Adrenal gland (tissue), 12 donors: ENCODE data around the gene PTGES3L. TPM values are rescaled to one million over a fixed set of nuclear protein-coding genes. Genes with fewer than 3 reads are reported as not detected.
A peak's percentile ranks its signal among the peaks of the same experiment; 100 is the strongest.

Source experiments
- DNase-seq, 7 donors: peaks; one replicate each; pipeline ENCODE4 v3.0.0-alpha.2; 2019 to 2020
- H3K27ac ChIP-seq, 5 donors: fragments of 200-600 bp; sonication (generic) in 4 of 5; 1 replicate in 3 of 5; 2 replicates in 2 of 5; pipeline versions ENCODE4 v1.5.1 to v1.8.0; 2016 to 2020; ENCODE audit warnings: mild to moderate bottlenecking in 1 of 5
- H3K27me3 ChIP-seq: fragments of 200-600 bp; 2 replicates; pipeline ENCODE4 v1.8.0; 2021
- H3K36me3 ChIP-seq, 2 donors: fragments of 200-600 bp; replicated peaks in 1 of 2; 1 replicate in 1 of 2; 2 replicates in 1 of 2; pipeline versions ENCODE4 v1.5.1 to v1.8.0; 2018 to 2022
- H3K4me1 ChIP-seq, 2 donors: fragments of 200-600 bp; replicated peaks in 1 of 2; 1 replicate in 1 of 2; 2 replicates in 1 of 2; pipeline versions ENCODE4 v1.5.1 to v1.8.0; 2018 to 2021
- H3K4me3 ChIP-seq, 4 donors: fragments of 200-600 bp; sonication (generic) in 3 of 4; one replicate each; pipeline ENCODE4 v1.5.1; 2016 to 2018
- H3K9me3 ChIP-seq, 3 donors: fragments of 200-600 bp; sonication (generic) in 1 of 3; replicated peaks in 1 of 3; 1 replicate in 2 of 3; 2 replicates in 1 of 3; pipeline versions ENCODE4 v1.5.1 to v1.8.0; 2016 to 2021
- CTCF ChIP-seq, 6 experiments: fragments of 450-650 bp in 4 of 6; fragments of 200-600 bp in 2 of 6; sonication (generic) in 1 of 6; IDR thresholded peaks; 1 replicate in 5 of 6; 2 replicates in 1 of 6; pipeline versions ENCODE4 v1.5.1 to v1.8.0; 2016 to 2021; ENCODE audit warnings: antibody characterized with exemption in 6 of 6, mild to moderate bottlenecking in 2 of 6, moderate library complexity in 1 of 6
- POLR2A ChIP-seq, 2 donors: fragments of 450-650 bp; IDR thresholded peaks; one replicate each; pipeline ENCODE4 v1.6.1; 2017; ENCODE audit warnings: antibody characterized with exemption in 2 of 2, mild to moderate bottlenecking in 2 of 2, moderate library complexity in 1 of 2
- WGBS, 4 donors: extraction: QIAGEN DNeasy Blood & Tissue Kit in 2 of 4; methylation state at CpG; one replicate each; pipeline versions ENCODE4 v1.1.5 to v1.1.7; 2013 to 2017; 5-methylcytosine and 5-hydroxymethylcytosine counted together
- intact Hi-C, 2 donors: fragments of 100-400 bp; cut with DNase I; formaldehyde crosslinking; loops; one replicate each; pipeline versions ENCODE4 v1.14.1 to v1.15.0; 2022 to 2023
- polyA plus RNA-seq, 3 donors: library from polyadenylated mRNA; stranded (reverse); fragments of 200-250 nt in 2 of 3; fragments of 350-450 nt in 1 of 3; fragmentation: Illumina TruSeq in 1 of 3; extraction: RNeasy Lipid Tissue Mini Kit (QIAGEN cat#74804) in 1 of 3; gene quantifications; one replicate each; pipeline ENCODE4 v1.2.3, GENCODE V29; 2013 to 2014
- total RNA-seq, 9 donors: library from RNA; depleted of rRNA in 4 of 9; stranded (reverse); fragments of >200 nt in 4 of 9; fragments of 120-200 nt in 1 of 9; fragmentation: NEBNext Ultra II Directional in 1 of 9; extraction: Animal tissue kit (Norgen Biotek cat#: 25700) in 1 of 9; gene quantifications; one replicate each; pipeline versions ENCODE4 v1.1.0 to v1.2.4, GENCODE V29; 2013 to 2023
- donor health status: healthy with polysubstance abuse.
- donor health status: Bipolar disorder and iron deficiency.
- donor health status: DM: yes; HTN: yes; CAD: no.
- donor health status: DM: no; HTN: no; CAD: no.
- donor health status: DM: no; HTN: no; CAD: no.
- donor health status: DM: yes; HTN: yes; CAD: no.

The PTGES3L gene
- total and polyA plus RNA-seq, 12 donors, result 0.18 to 0.72 (median 0.61) TPM; not detected in 6

- Histone ChIP-seq H3K27ac (peak overlapping the region in 3 of 5 donors; percentile 31 to 87 (median 65)), H3K9me3 (no peaks in the 10 kb centered on the region), H3K4me1 (peaks cover 40 to 67% of the 10 kb centered on the region in 2 donors), H3K27me3 (no peaks in the 10 kb centered on the region), H3K4me3 (no peak overlapping the region), H3K36me3 (peaks cover 0 to 33% of the 10 kb centered on the region in 2 donors)
- DNase-seq, result peak in 3 of 7 donors; percentile 35 to 73 (median 57)
- 55 to 72% (median 70%) methylated on average over 10 to 15 of the region's 15 CpGs for WGBS, 4 donors
- intact Hi-C loops, result no loop called here
- TF ChIP-seq CTCF (IDR thresholded peaks at IDR 0.05) (no peak), POLR2A (IDR thresholded peaks at IDR 0.05) (no peak)
These were observed 32.0 kb upstream of the PTGES3L start for GRCh38 chr17:43011728-43012472.

- peak overlapping the region in 2 of 5 donors; percentile 51 to 65 for H3K27ac ChIP-seq
- 82 to 89% (median 85%) methylated on average over 5 of the region's 5 CpGs for WGBS, 4 donors
- H3K27me3 ChIP-seq, result no peaks in the 10 kb centered on the region
These were observed 30.9 kb upstream of the PTGES3L start for GRCh38 chr17:43010667-43011308.

GRCh38 chr17:43006639-43007551 is 27.0 kb upstream of the PTGES3L start, which contains the start of gene IFI35:
TSS of gene IFI35 (plus strand) at chr17:43006784. CDS start at chr17:43006948, 164 bp downstream.
- intact Hi-C loops, result no loop called here
- 13 to 20% (median 18%) methylated on average over 13 to 18 of the region's 18 CpGs for WGBS, 4 donors
- Histone ChIP-seq H3K27ac (peak within 1 kb of the TSS; percentile 73 to 98 (median 90)), H3K9me3 (no peaks in the 10 kb centered on the region), H3K4me1 (peaks cover 14 to 29% of the 10 kb centered on the region in 2 donors), H3K4me3 (peak within 1 kb of the TSS in 3 of 4 donors; percentile 48 to 84 (median 68)), H3K36me3 (peaks cover 0 to 19% of the 10 kb centered on the region in 2 donors), H3K27me3 (no peaks in the 10 kb centered on the region)
- peak; percentile 82 to 94 (median 89) for DNase-seq
- TF ChIP-seq POLR2A (IDR thresholded peaks at IDR 0.05) (peak in 1 of 2 donors; percentile 87), CTCF (IDR thresholded peaks at IDR 0.05) (peak; percentile 10 to 39 (median 22))

More at GRCh38 chr17:43010667-43011308, 30.9 kb upstream of the PTGES3L start:
- Histone ChIP-seq H3K4me3 (no peak overlapping the region), H3K9me3 (no peaks in the 10 kb centered on the region), H3K4me1 (peaks cover 35 to 59% of the 10 kb centered on the region in 2 donors), H3K36me3 (peaks cover 0 to 26% of the 10 kb centered on the region in 2 donors)
- peak in 4 of 7 donors; percentile 44 to 71 (median 61) for DNase-seq
- intact Hi-C loops, result no loop called here
- no peak for TF ChIP-seq POLR2A (IDR thresholded peaks at IDR 0.05)
- TF ChIP-seq CTCF (IDR thresholded peaks at IDR 0.05), result no peak
